Chondrocyte (in vitro differentiated cells): ENCODE measurements around the gene NUDT1. TPM values are rescaled to one million over a fixed set of nuclear protein-coding genes. Genes with fewer than 3 reads are reported as not detected.

Experiments used
- DNase-seq: peaks from one replicate; pipeline ENCODE4 v3.0.0; 2021; ENCODE audit warnings: mixed read lengths, low spot score
- H3K27ac Mint-ChIP-seq: one replicate; pipeline ENCODE4 v1.8.0; 2021; ENCODE audit warnings: mild to moderate bottlenecking, moderate library complexity, mixed read lengths; ENCODE audit not compliant: unreplicated experiment
- H3K27me3 Mint-ChIP-seq: 2 replicates; pipeline ENCODE4 v1.8.0; 2021; ENCODE audit warnings: low read depth, mixed read lengths
- H3K36me3 Mint-ChIP-seq: 2 replicates; pipeline ENCODE4 v1.8.0; 2021; ENCODE audit warnings: low read depth, mixed read lengths
- H3K4me1 Mint-ChIP-seq: 2 replicates; pipeline ENCODE4 v1.8.0; 2021; ENCODE audit warnings: low read depth, mild to moderate bottlenecking, mixed read lengths
- H3K4me3 Mint-ChIP-seq: one replicate; pipeline ENCODE4 v1.8.0; 2021; ENCODE audit warnings: mild to moderate bottlenecking, moderate library complexity, mixed read lengths; ENCODE audit not compliant: unreplicated experiment
- H3K9me3 Mint-ChIP-seq: 2 replicates; pipeline ENCODE4 v1.8.0; 2021; ENCODE audit warnings: low read depth, mixed read lengths
- total RNA-seq: library from RNA; stranded (reverse); gene quantifications from 3 replicates; pipeline ENCODE4 v1.2.1, GENCODE V29; 2021
- TF ChIP-seq, protein P1 (sequence below): fragments of 200-600 bp; sonication (generic); IDR thresholded peaks from 2 replicates; pipeline ENCODE4 v1.5.0; 2021; ENCODE audit warnings: antibody characterized with exemption, mild to moderate bottlenecking, moderate library complexity

NUDT1 gene
- total RNA-seq, 1 donor from 2014 or later = 9.5 TPM

- Mint-ChIP-seq H3K27me3 (no peaks in the 10 kb centered on the region), H3K4me1 (no peaks in the 10 kb centered on the region), H3K36me3 (peaks cover 19% of the 10 kb centered on the region), H3K9me3 (no peaks in the 10 kb centered on the region), H3K4me3 (no peak overlapping the region), H3K27ac (no peak overlapping the region)
- TF ChIP-seq, protein P1, sequence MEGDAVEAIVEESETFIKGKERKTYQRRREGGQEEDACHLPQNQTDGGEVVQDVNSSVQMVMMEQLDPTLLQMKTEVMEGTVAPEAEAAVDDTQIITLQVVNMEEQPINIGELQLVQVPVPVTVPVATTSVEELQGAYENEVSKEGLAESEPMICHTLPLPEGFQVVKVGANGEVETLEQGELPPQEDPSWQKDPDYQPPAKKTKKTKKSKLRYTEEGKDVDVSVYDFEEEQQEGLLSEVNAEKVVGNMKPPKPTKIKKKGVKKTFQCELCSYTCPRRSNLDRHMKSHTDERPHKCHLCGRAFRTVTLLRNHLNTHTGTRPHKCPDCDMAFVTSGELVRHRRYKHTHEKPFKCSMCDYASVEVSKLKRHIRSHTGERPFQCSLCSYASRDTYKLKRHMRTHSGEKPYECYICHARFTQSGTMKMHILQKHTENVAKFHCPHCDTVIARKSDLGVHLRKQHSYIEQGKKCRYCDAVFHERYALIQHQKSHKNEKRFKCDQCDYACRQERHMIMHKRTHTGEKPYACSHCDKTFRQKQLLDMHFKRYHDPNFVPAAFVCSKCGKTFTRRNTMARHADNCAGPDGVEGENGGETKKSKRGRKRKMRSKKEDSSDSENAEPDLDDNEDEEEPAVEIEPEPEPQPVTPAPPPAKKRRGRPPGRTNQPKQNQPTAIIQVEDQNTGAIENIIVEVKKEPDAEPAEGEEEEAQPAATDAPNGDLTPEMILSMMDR = no peak
- DNase-seq = no peak
These were observed 17.1 kb upstream of the NUDT1 start for GRCh38 chr7:2224934-2225333.

GRCh38 chr7:2225336-2225735 lies 16.7 kb upstream of the NUDT1 start:
- Mint-ChIP-seq H3K27ac (no peak overlapping the region), H3K36me3 (peaks cover 19% of the 10 kb centered on the region), H3K4me1 (no peaks in the 10 kb centered on the region), H3K9me3 (no peaks in the 10 kb centered on the region), H3K27me3 (no peaks in the 10 kb centered on the region), H3K4me3 (no peak overlapping the region)
- TF ChIP-seq, protein P1 = no peak
- DNase-seq = no peak

DNA sequence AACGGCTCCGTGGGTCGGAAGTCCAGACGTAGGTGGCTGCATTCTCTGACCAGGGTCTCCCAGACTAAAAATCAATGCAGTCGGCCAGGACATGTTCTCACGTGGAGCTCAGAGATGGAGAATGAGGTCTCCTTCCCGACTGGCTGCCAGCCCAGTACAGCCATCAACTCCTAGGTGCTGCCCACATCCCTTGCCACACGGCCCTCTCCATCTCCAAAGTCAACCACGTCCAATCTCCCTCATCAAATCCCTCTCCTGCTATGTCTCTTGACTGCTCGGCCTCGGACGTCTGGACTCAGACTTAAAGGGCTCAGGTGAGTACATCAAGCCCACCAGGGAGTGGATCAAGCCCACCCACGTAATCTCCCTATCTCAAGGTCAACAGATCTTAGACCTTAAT lies 16.2 kb upstream of the NUDT1 start:
- H3K27ac Mint-ChIP-seq = no peak overlapping the region
- H3K4me3 Mint-ChIP-seq = no peak overlapping the region
- TF ChIP-seq, protein P1 = no peak

GRCh38 chr7:2227699-2228098 lies 14.3 kb upstream of the NUDT1 start:
- H3K4me3 Mint-ChIP-seq = no peak overlapping the region
- peaks cover 13% of the 10 kb centered on the region for H3K36me3 Mint-ChIP-seq
- no peaks in the 10 kb centered on the region for H3K9me3 Mint-ChIP-seq
- no peak overlapping the region for H3K27ac Mint-ChIP-seq
- TF ChIP-seq, protein P1 = no peak
- DNase-seq = no peak
- H3K4me1 Mint-ChIP-seq = peaks cover 7% of the 10 kb centered on the region
- H3K27me3 Mint-ChIP-seq = no peaks in the 10 kb centered on the region

More for the DNA sequence above, 16.2 kb upstream of the NUDT1 start:
- Mint-ChIP-seq H3K9me3 (no peaks in the 10 kb centered on the region), H3K4me1 (no peaks in the 10 kb centered on the region), H3K36me3 (peaks cover 19% of the 10 kb centered on the region), H3K27me3 (no peaks in the 10 kb centered on the region)
- DNase-seq = no peak

DNA sequence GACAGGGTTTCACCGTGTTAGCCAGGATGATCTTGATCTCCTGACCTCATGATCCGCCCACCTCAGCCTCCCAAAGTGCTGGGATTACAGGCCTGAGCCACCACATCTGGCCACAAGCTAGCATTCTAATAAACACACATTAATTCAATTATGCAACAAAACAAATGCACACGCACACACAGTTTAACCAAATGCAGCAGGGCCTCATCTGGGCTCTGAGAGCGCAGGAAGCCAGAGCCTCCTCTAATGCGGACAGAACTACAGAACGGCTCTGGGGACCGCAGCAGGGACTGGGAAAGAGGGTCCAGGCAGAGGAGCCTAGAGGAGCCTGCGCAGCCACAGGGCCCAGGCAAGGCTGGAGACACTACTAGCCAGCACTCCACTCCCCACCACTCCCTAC lies 13.1 kb upstream of the NUDT1 start:
- Mint-ChIP-seq H3K4me1 (peaks cover 16% of the 10 kb centered on the region), H3K27ac (no peak overlapping the region), H3K27me3 (no peaks in the 10 kb centered on the region), H3K4me3 (no peak overlapping the region), H3K36me3 (peaks cover 13% of the 10 kb centered on the region), H3K9me3 (no peaks in the 10 kb centered on the region)
- DNase-seq = no peak
- TF ChIP-seq, protein P1 = no peak
